ENCODE results near the gene FLCN. TPM values are rescaled to one million over a fixed set of nuclear protein-coding genes. Genes with fewer than 3 reads are reported as not detected.
A peak's percentile ranks its signal among the peaks of the same experiment; 100 is the strongest.

Gene FLCN
- total and polyA plus RNA-seq, 4 donors: 8.5 to 46.7 (median 28.4) TPM

- no peak for DNase-seq (ENCODE audit: low spot score)
- Histone ChIP-seq H3K36me3 (ENCODE audit: control insufficient read depth in 4 of 4, insufficient read depth in 3 of 4, low read depth in 1 of 4, low read length in 3 of 4) (peaks cover 0 to 10% (median 6%) of the 10 kb centered on the region in 4 donors), H3K9ac (ENCODE audit: low read depth in 1 of 2, low read length in 2 of 2) (peak overlapping the region; percentile 5 to 82), H3K9me3 (ENCODE audit: control insufficient read depth in 4 of 4, low read length in 3 of 4) (no peaks in the 10 kb centered on the region), H3K4me1 (ENCODE audit: control insufficient read depth in 4 of 4, insufficient read depth in 4 of 4, low read length in 3 of 4) (peaks cover 2 to 40% (median 31%) of the 10 kb centered on the region in 4 donors), H3K27ac (ENCODE audit: low read depth in 1 of 2, low read length in 2 of 2) (peak overlapping the region; percentile 93 to 94), H3K27me3 (ENCODE audit: control insufficient read depth in 4 of 4, insufficient read depth in 4 of 4, low read length in 3 of 4) (no peaks in the 10 kb centered on the region), H3K4me3 (ENCODE audit: low read depth in 1 of 3, low read length in 3 of 3) (peak overlapping the region; percentile 78 to 94 (median 79))
- TF ChIP-seq ATF3 (IDR thresholded peaks at IDR 0.05) (no peak), RXRA (IDR thresholded peaks at IDR 0.05) (no peak), MAX (IDR thresholded peaks at IDR 0.05) (no peak), YY1 (IDR thresholded peaks at IDR 0.05) (no peak), REST (IDR thresholded peaks at IDR 0.05) (no peak), NR2F2 (IDR thresholded peaks at IDR 0.05) (no peak), HNF4A (conservative IDR thresholded peaks at IDR 0.05) (no peak), TAF1 (conservative IDR thresholded peaks at IDR 0.05) (no peak), SP1 (IDR thresholded peaks at IDR 0.05) (no peak), HNF4G (IDR thresholded peaks at IDR 0.05) (no peak), EGR1 (IDR thresholded peaks at IDR 0.05; ENCODE audit: low read depth in 2 of 2) (no peak), GABPA (IDR thresholded peaks at IDR 0.05 in 1 of 2, conservative IDR thresholded peaks at IDR 0.05 in 1 of 2) (no peak), RAD21 (IDR thresholded peaks at IDR 0.05) (no peak), ZBTB33 (IDR thresholded peaks at IDR 0.05) (no peak)
- WGBS: 43% methylated on average over 19 of the region's 19 CpGs
These were observed 1.5 kb downstream of the FLCN start for GRCh38 chr17:17235212-17236174.

- 76% methylated on average over 11 of the region's 11 CpGs for WGBS
- no peak for DNase-seq (ENCODE audit: low spot score)
- peaks cover 8 to 63% (median 48%) of the 10 kb centered on the region in 4 donors for H3K4me1 ChIP-seq (ENCODE audit: control insufficient read depth in 4 of 4, insufficient read depth in 4 of 4, low read length in 3 of 4)
- no peak overlapping the region for H3K27ac ChIP-seq (ENCODE audit: low read depth in 1 of 2, low read length in 2 of 2)
- H3K36me3 ChIP-seq (ENCODE audit: control insufficient read depth in 4 of 4, insufficient read depth in 3 of 4, low read depth in 1 of 4, low read length in 3 of 4): peaks cover 5 to 32% (median 16%) of the 10 kb centered on the region in 4 donors
- TF ChIP-seq ZBTB33 (IDR thresholded peaks at IDR 0.05) (no peak), SP1 (IDR thresholded peaks at IDR 0.05) (no peak), EGR1 (IDR thresholded peaks at IDR 0.05; ENCODE audit: low read depth in 2 of 2) (no peak), HNF4A (conservative IDR thresholded peaks at IDR 0.05) (no peak), NR2F2 (IDR thresholded peaks at IDR 0.05) (no peak)
- no peaks in the 10 kb centered on the region for H3K27me3 ChIP-seq (ENCODE audit: control insufficient read depth in 4 of 4, insufficient read depth in 4 of 4, low read length in 3 of 4)
- no peak overlapping the region for H3K4me3 ChIP-seq (ENCODE audit: low read depth in 1 of 3, low read length in 3 of 3)
- H3K9ac ChIP-seq (ENCODE audit: low read depth in 1 of 2, low read length in 2 of 2): no peak overlapping the region
- no peaks in the 10 kb centered on the region for H3K9me3 ChIP-seq (ENCODE audit: control insufficient read depth in 4 of 4, low read length in 3 of 4)
These were observed 4.7 kb downstream of the FLCN start for GRCh38 chr17:17232303-17232621.
